Vagina (tissue), 2 donors: ENCODE measurements around the gene BMPR1A. TPM values are rescaled to one million over a fixed set of nuclear protein-coding genes. Genes with fewer than 3 reads are reported as not detected.

Experiments
- DNase-seq, 2 donors: peaks; one replicate each; pipeline ENCODE4 v3.0.0-alpha.2; 2017; ENCODE audit errors: extremely low spot score in 2 of 2
- H3K27ac ChIP-seq: fragments of 200-600 bp; sonication (generic); one replicate; pipeline ENCODE4 v1.5.1; 2019
- H3K27me3 ChIP-seq: fragments of 200-600 bp; sonication (generic); one replicate; pipeline ENCODE4 v1.5.1; 2019
- H3K36me3 ChIP-seq, 2 donors: fragments of 200-600 bp; sonication (generic); one replicate each; pipeline ENCODE4 v1.5.1; 2017 to 2019
- H3K4me1 ChIP-seq: fragments of 200-600 bp; sonication (generic); one replicate; pipeline ENCODE4 v1.5.1; 2019
- H3K4me3 ChIP-seq, 2 donors: fragments of 200-600 bp; sonication (generic); 1 replicate in 1 of 2; 2 replicates in 1 of 2; pipeline ENCODE4 v1.5.1; 2016 to 2019
- H3K9me3 ChIP-seq: fragments of 200-600 bp; sonication (generic); one replicate; pipeline ENCODE4 v1.5.1; 2019
- POLR2A ChIP-seq, 2 donors: fragments of 450-650 bp; IDR thresholded peaks; one replicate each; pipeline ENCODE4 v1.6.1; 2017; ENCODE audit warnings: antibody characterized with exemption in 2 of 2, mild to moderate bottlenecking in 2 of 2, moderate library complexity in 2 of 2
- POLR2AphosphoS5 ChIP-seq, 2 donors: sonication (generic); formaldehyde crosslinking; IDR thresholded peaks; one replicate each; pipeline ENCODE4 v1.9.0; 2017; ENCODE audit warnings: antibody characterized with exemption in 2 of 2, mild to moderate bottlenecking in 2 of 2, low read depth in 1 of 2; ENCODE audit not compliant: insufficient read depth in 1 of 2
- intact Hi-C: fragments of 100-400 bp; cut with DNase I; formaldehyde crosslinking; loops from one replicate; pipeline ENCODE4 v1.15.1; 2023
- total RNA-seq: library from RNA; depleted of rRNA; stranded (reverse); fragments of >200 nt; gene quantifications from one replicate; pipeline ENCODE4 v1.2.3, GENCODE V29; 2016
- TF ChIP-seq, protein P1 (sequence below), 3 experiments: fragments of 450-650 bp in 2 of 3; fragments of 200-600 bp in 1 of 3; sonication (generic) in 1 of 3; IDR thresholded peaks; one replicate each; pipeline ENCODE4 v1.5.1; 2017 to 2019; ENCODE audit warnings: antibody characterized with exemption in 3 of 3, mild to moderate bottlenecking in 2 of 3, moderate library complexity in 2 of 3

BMPR1A gene
- total RNA-seq, 1 donor from 2014 or later = 33.1 TPM

DNA sequence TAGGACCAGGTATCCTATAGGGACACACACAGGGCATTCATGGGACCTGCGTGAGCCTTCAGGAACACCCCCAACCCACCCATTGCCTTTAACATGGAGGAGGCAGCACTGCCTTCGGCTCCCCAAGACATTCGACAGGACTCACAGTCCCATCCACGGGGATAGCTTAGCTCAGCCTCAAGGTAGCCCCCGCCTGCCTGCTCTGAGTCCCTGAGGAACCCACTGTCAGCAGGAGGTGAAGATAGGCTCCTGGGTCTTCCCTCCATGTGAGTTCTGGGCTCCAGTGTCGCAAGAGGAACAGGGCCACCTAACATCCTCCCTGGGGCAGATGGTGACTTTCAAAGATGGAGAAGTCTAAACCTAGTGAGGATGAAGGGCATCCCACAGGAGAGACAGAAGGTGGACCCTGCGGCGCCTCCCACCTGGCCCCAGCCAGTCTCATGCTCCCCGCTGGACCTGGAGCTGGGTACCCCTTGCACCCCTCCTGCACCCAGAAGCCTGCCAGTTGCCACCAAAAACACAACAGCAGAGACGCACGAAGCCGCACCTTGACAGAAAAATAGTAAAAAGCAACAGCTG is 207.0 kb downstream of the BMPR1A start:
- no peaks in the 10 kb centered on the region for H3K9me3 ChIP-seq
- no peak overlapping the region for H3K4me3 ChIP-seq
- H3K4me1 ChIP-seq = peaks cover 68% of the 10 kb centered on the region
- TF ChIP-seq POLR2A (IDR thresholded peaks at IDR 0.05) (no peak), POLR2AphosphoS5 (IDR thresholded peaks at IDR 0.05; ENCODE audit: insufficient read depth in 1 of 2, low read depth in 1 of 2) (no peak)
- TF ChIP-seq, protein P1, sequence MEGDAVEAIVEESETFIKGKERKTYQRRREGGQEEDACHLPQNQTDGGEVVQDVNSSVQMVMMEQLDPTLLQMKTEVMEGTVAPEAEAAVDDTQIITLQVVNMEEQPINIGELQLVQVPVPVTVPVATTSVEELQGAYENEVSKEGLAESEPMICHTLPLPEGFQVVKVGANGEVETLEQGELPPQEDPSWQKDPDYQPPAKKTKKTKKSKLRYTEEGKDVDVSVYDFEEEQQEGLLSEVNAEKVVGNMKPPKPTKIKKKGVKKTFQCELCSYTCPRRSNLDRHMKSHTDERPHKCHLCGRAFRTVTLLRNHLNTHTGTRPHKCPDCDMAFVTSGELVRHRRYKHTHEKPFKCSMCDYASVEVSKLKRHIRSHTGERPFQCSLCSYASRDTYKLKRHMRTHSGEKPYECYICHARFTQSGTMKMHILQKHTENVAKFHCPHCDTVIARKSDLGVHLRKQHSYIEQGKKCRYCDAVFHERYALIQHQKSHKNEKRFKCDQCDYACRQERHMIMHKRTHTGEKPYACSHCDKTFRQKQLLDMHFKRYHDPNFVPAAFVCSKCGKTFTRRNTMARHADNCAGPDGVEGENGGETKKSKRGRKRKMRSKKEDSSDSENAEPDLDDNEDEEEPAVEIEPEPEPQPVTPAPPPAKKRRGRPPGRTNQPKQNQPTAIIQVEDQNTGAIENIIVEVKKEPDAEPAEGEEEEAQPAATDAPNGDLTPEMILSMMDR (IDR thresholded peaks at IDR 0.05) = no peak
- no peaks in the 10 kb centered on the region for H3K36me3 ChIP-seq
- no peak overlapping the region for H3K27ac ChIP-seq
- intact Hi-C loops = no loop called here
- H3K27me3 ChIP-seq = no peaks in the 10 kb centered on the region
- DNase-seq = peak; percentile 84 to 88

DNA sequence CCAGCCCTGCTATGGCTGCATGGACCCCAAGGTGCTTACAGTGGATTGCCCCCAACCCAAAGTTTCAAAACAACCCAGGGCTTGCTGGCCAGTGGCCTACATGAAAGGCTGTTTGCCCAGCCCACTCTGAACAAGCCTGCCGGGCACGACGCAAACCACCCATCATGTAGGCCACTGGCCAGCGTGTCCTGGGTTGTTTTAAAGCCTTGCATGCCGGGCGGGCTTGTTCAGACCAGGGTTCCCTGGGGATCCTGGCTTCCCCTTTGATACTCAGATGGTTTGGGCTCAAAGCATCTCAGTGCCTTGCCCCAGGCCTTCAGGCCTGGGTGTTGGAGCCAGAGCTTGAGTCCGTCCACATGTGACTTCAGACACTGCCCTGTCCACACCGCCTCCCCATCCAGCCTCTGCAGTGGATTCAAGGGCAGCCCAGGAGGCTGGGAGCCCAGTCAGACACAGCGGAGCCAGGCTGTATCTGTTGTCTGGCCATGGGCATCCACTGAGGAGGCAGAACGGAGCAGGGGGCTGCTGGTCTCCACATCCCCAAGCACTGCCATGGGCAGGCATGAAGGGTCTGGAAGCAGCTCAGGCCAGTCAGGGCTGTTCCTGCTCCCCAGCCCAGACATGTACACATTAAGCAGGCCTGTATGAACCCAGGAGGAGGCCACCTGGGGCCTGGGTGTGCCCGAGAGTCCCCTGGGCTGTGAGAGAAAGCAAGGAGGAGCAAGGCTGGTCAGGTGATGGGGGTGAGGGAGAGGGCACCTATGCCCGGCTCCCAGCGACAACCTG is 207.8 kb downstream of the BMPR1A start:
- no peaks in the 10 kb centered on the region for H3K36me3 ChIP-seq
- no peaks in the 10 kb centered on the region for H3K9me3 ChIP-seq
- peak; percentile 72 to 87 for DNase-seq
- H3K4me1 ChIP-seq = peaks cover 65% of the 10 kb centered on the region
- no peak overlapping the region for H3K4me3 ChIP-seq
- intact Hi-C loops = no loop called here
- H3K27me3 ChIP-seq = no peaks in the 10 kb centered on the region
- peak overlapping the region; percentile 28 for H3K27ac ChIP-seq
- peak in 1 of 2 donors; percentile 25 for TF ChIP-seq POLR2AphosphoS5 (IDR thresholded peaks at IDR 0.05; ENCODE audit: insufficient read depth in 1 of 2, low read depth in 1 of 2)
- TF ChIP-seq, protein P1 (IDR thresholded peaks at IDR 0.05) = no peak

DNA sequence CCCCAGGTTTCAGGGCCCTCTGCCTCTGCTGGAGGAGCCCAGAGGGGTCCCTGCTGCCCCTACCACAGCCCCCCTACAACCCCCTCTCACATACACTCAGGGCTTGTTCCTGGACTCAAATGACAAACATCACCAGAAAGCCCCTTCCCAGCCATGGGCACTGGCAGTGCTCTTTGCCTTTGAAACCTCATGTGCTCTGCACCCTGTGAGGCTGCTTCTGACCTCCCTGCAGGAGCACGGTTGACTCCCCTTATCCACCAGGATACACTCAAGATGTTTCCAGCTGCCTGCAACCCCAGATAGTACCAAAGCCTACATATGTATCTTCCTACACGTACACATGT is 208.4 kb downstream of the BMPR1A start:
- peak; percentile 67 to 84 for DNase-seq

DNA sequence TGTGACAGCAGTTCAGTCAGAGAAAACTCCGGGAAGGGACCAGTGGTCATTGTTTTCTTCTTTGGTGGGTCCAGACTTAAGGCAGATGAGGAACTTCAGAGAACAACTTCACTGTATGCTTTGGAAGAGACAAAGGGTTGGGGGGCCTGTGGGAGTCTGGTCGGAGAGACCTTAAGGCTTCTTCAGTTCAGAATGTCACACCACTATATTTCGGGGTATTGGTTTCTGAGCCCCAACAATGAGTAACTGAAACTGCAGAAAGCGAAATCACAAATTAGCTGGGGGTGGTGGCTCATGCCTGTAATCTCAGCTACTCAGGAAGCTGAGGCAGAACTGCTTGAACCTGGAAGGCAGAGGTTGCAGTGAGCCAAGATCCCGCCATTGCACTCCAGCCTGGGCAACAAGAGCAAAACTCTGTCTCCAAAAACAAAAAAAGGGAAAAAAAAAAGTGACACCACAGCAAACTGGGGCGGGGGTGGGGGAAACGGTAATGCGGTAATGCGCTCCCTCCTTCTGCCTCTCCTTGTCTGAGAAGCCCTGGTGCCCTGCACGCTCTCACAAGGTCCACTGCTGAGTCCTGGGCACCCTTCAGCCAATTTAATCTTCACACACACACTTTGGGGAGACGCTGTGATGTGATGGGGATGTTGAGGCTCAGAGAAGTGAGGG is 209.7 kb downstream of the BMPR1A start:
- no peaks in the 10 kb centered on the region for H3K9me3 ChIP-seq
- TF ChIP-seq POLR2A (IDR thresholded peaks at IDR 0.05) (no peak), POLR2AphosphoS5 (IDR thresholded peaks at IDR 0.05; ENCODE audit: insufficient read depth in 1 of 2, low read depth in 1 of 2) (no peak)
- TF ChIP-seq, protein P1 (IDR thresholded peaks at IDR 0.05) = no peak
- peak in 1 of 2 donors; percentile 61 for DNase-seq
- peak overlapping the region; percentile 12 to 31 for H3K4me3 ChIP-seq
- peak overlapping the region; percentile 99 for H3K27ac ChIP-seq
- peaks cover 57% of the 10 kb centered on the region for H3K4me1 ChIP-seq
- no peaks in the 10 kb centered on the region for H3K27me3 ChIP-seq
- intact Hi-C loops = no loop called here
- no peaks in the 10 kb centered on the region for H3K36me3 ChIP-seq

More for the DNA sequence above, 208.4 kb downstream of the BMPR1A start:
- H3K4me3 ChIP-seq = no peak overlapping the region
- no peaks in the 10 kb centered on the region for H3K9me3 ChIP-seq
- TF ChIP-seq POLR2A (IDR thresholded peaks at IDR 0.05) = no peak
- TF ChIP-seq, protein P1 (IDR thresholded peaks at IDR 0.05) = no peak
- no peak for TF ChIP-seq POLR2AphosphoS5 (IDR thresholded peaks at IDR 0.05; ENCODE audit: insufficient read depth in 1 of 2, low read depth in 1 of 2)
- intact Hi-C loops = no loop called here
- H3K4me1 ChIP-seq = peaks cover 65% of the 10 kb centered on the region
- no peaks in the 10 kb centered on the region for H3K27me3 ChIP-seq
- H3K27ac ChIP-seq = peak overlapping the region; percentile 28
- no peaks in the 10 kb centered on the region for H3K36me3 ChIP-seq
